ENCODE data around the gene CRTC1.

CRTC1 gene

DNA sequence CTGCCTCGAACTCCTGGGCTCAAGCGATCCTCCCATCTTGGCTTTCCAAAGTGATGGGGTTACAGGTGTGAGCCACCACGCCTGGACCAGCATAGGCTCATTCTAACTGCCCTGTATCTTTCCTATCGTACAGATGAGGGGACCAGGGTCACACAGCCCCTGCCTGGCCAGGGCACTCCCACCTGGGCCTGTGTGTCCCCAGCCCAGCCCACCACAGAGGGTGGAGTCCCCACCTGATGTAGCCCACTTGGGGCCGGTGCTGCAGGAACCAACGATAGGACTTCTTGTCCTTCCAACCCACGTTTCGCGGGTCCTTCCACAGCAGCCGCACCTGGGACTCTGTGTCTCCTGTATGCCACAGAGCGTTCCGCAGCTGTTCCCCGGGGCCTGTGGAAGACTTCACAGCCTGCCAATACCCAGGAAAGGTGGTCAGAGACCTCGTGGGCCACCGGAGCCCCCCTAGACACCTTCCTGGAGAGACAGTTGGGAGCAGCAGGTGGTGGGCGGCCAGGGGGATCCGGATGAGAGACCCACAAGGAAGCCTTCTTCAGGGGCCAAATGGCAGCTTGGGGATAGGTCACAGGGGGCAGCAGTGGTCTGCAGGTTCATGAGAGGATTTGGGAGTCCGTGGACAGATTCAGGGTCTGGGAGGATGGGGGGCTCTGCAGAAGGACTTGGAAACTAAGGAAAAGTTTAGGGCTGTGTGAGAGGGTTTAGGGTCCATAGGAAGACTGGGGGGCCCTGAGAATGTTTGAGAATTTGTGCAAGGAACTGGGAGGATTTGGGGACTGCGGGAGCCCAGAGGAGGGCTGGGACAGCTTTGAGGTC, 100.7 kb downstream of the CRTC1 start:
- H3K27ac ChIP-seq = no peak overlapping the region
- TF ChIP-seq, protein P1, sequence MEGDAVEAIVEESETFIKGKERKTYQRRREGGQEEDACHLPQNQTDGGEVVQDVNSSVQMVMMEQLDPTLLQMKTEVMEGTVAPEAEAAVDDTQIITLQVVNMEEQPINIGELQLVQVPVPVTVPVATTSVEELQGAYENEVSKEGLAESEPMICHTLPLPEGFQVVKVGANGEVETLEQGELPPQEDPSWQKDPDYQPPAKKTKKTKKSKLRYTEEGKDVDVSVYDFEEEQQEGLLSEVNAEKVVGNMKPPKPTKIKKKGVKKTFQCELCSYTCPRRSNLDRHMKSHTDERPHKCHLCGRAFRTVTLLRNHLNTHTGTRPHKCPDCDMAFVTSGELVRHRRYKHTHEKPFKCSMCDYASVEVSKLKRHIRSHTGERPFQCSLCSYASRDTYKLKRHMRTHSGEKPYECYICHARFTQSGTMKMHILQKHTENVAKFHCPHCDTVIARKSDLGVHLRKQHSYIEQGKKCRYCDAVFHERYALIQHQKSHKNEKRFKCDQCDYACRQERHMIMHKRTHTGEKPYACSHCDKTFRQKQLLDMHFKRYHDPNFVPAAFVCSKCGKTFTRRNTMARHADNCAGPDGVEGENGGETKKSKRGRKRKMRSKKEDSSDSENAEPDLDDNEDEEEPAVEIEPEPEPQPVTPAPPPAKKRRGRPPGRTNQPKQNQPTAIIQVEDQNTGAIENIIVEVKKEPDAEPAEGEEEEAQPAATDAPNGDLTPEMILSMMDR (conservative IDR thresholded peaks at IDR 0.05) = no peak

DNA sequence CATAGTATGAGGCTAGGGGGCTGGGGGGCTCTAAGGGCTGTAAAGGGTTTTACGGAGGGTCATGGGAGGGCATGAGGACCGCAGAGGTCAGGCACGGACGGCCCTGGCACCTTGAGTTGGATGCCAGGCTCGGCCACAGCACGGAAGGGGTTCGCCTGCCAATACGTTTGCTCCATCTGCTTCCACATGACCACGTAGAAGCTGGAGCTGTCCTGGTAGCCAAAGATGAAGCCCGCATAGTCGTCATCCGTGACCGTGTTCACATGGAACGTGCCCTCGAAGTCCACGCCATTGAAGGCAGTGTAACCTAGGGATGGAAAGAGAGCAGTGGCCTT, 101.3 kb downstream of the CRTC1 start:
- TF ChIP-seq, protein P1 (conservative IDR thresholded peaks at IDR 0.05) = no peak

DNA sequence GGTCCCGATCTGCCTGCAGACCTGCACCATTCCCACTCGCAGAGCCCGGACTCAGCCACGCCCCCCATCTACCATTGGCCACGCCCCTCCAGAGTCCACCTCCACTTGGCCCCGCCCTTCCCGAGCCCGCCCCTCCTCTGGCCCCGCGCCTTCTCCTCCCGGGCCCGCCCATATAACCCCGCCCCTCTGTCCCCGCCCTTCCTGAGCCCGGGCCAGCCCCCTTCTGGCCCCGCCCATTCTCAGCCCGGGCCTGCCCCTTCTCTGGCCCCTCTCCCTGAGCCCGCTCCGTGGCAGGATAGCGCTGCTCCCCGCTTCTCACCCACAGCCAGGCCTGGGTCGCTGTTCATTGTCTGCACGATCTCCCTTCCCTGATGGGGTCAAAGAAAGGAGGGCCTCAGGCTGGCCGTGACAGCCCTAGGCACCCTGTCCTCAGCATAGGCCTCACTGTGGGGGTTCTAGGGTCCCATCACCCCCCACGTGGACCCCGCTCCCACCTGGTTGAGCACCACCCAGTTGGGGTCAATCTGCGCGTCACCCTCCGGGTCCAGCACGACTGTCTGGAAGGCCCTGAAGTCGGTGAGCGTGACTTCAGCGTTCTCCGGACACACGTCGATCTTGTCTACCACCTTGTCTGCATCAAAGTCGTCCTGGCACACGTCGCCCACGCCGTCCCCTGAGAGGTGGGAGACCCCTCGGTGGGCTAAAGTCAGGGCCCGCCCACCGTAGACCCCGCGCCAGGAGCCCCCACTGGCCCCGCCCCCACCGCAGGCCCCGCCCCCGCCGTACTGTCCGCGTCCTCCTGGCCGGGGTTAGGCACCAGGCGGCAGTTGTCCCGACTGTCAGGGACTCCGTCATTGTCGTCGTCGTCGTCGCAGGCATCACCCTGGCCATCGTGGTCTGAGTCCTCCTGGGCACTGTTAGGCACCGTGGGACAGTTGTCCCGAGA, 102.0 kb downstream of the CRTC1 start:
- no peak overlapping the region for H3K27ac ChIP-seq
- TF ChIP-seq, protein P1 (conservative IDR thresholded peaks at IDR 0.05) = no peak

More for the DNA sequence above, 101.3 kb downstream of the CRTC1 start:
- H3K27ac ChIP-seq = no peak overlapping the region

DNA sequence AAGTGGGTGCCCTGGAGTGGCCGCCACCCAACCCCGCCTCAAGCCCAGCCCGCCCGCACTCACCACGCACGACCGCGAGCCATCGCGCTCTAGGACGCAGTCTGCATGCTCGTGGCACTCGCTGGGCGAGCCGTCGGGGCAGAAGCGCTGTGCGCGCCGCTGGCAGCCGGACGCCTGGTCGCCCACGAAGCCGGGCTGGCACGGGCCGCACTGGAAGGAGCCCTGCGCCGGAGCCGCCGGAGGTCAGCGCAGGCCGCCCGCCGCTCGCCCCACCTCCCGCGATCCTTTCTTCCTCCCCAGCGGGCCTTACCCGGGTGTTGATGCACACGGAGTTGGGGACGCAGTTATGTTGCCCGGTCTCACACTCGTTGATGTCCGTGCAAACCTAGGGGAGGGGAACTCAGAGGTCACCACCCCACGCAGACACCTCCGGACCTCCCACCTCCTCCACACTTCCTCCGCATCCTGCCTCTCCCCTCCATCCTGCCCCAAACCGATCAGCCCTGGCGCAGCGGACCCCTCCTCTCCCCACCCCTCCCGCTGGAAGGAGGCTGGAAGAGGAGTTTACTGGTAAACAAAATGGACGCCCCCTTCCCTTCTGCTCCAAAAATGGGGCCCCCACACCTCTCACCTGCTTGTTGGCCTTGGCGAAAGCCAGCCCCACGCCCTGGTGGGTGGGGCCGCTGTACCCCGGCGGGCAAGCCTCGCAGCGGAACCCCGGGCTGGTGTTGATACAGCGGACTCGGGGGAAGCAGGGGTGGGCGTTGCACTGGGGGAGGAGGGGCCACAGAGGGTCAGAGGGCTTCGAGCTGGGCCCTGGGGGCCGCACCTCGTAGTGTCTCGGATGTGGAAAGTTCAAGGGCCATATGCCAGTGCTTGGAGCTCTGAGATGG, 105.3 kb downstream of the CRTC1 start:
- TF ChIP-seq, protein P1 (conservative IDR thresholded peaks at IDR 0.05) = no peak
- no peak overlapping the region for H3K27ac ChIP-seq

DNA sequence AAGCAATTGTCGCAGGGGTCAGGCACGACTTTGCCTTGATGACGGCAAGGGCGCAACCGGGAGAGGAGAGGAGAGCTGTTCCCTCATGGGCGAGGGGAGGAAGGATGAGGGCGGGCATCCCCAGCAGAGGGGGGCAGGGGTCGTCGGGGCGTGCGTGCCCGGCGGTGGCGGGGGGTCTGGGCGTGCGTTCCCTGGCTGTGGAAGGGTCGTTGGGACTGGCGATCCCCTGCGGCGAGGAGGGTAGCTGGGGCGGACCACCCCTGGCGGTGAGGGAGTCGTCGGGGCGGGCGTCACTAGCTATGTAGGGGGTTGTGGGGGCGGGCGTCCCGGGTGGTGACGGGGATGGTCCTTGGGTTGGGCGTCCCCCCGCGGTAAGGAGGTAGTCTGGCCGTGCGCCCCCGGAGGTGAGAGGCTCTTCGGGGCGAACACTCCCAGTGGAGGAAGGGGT, 106.0 kb downstream of the CRTC1 start:
- H3K27ac ChIP-seq = no peak overlapping the region; the same call in 1 of the 2 replicates

DNA sequence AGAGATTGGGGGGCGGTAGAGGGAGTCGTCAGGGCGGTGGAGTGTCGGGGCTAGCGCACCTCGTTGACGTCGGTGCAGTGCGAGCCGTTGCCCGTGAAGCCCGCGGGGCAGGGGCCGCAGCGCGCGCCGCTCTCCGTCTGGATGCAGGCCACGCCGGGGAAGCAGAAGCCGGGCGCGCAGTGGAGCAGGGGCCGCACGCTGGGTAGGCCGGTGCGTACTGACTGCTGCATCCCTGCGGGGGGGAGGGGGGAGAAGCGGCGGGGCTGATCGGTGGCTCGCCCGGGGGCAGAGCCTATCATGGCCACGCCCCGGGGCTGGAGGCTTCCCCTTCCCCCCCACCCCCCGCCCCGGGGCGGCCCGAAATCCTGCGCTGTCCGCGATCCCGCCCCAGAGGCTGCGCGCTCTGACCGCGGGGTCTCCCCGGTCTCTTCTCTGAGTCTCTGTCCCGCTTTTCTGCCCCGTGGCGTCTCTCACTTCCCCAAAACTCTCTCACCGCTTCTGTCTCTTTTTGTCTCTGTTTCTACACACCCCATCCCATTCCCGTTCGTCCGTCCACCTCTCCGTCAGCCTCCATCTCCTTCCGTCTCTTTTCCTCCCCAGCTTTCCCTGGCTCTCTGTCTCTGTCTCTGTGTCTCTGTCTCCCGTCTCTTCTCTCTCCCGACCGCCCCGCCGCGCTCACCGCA, 106.5 kb downstream of the CRTC1 start:
- H3K27ac ChIP-seq = no peak overlapping the region; the same call in 1 of the 2 replicates
- TF ChIP-seq, protein P1 (conservative IDR thresholded peaks at IDR 0.05) = no peak

More for the DNA sequence above, 106.0 kb downstream of the CRTC1 start:
- TF ChIP-seq, protein P1 (conservative IDR thresholded peaks at IDR 0.05) = no peak
